ENCODE data around the gene SPIN3. TPM values are rescaled to one million over a fixed set of nuclear protein-coding genes. Genes with fewer than 3 reads are reported as not detected.
"Not testable (repeated sequence)": the region's sequence is repeated elsewhere in the genome, so short reads cannot be mapped to it uniquely, and the experiment has no call there.

The SPIN3 gene
- polyA plus RNA-seq, 1 donor (not counting 4 experiments of a cell fraction or from before 2014, with no cell fraction given), result 5.5 TPM

- DNase-seq (ENCODE audit: low read depth, low spot score) (peak; percentile 5), FAIRE-seq (peak; percentile 71)
- H3K4me2 ChIP-seq (ENCODE audit: control insufficient read depth, extremely low read depth, insufficient read depth, low read depth, low read length), result no peak overlapping the region
These were observed 47.6 kb downstream of the SPIN3 start for GRCh38 chrX:56947699-56948098.

DNA sequence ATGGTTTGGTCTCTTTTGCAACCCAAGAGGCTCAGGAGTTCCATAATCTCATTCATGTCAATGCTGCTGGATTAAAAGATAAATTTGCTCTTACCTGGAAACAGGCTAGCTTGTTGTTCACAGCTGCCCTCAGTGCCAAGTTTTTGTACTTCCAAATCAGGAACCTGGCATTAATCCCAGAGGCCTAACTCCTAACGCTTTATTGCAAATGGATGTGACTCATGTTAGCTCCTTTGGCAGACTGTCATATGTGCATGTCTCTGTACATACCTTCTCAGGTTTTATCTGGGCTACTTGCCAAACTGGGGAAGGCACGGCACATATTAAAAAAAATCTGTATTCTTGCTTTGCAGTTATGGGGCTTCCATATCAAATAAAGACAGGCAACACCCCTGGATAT, 49.1 kb downstream of the SPIN3 start:
- peaks cover 17% of the 10 kb centered on the region for H3K4me1 ChIP-seq (ENCODE audit: control insufficient read depth, extremely low read depth, insufficient read depth, low read length)
- H3K9me1 ChIP-seq (ENCODE audit: control insufficient read depth, extremely low read depth, insufficient read depth, low read length); dilution Hi-C loops (cut with MboI; ENCODE audit: extremely low pct_ligation_motif_present, low sequenced_read_pairs); H3K79me2 ChIP-seq (ENCODE audit: control insufficient read depth, insufficient read depth, low read length); H3K36me3 ChIP-seq (ENCODE audit: control insufficient read depth in 2 of 2, extremely low read depth in 1 of 2, insufficient read depth in 2 of 2, low read length in 2 of 2); H3K9ac ChIP-seq (ENCODE audit: control insufficient read depth, extremely low read depth, insufficient read depth, low read length); H4K20me1 ChIP-seq (ENCODE audit: control insufficient read depth, extremely low read depth, insufficient read depth, low read length); H3K9me3 ChIP-seq (ENCODE audit: control insufficient read depth, low read depth, low read length); H2AFZ ChIP-seq (ENCODE audit: control insufficient read depth, low read length); H3K27ac ChIP-seq (ENCODE audit: control insufficient read depth, insufficient read depth, low read length); H3K4me3 ChIP-seq (ENCODE audit: control insufficient read depth in 2 of 3, extremely low read depth in 1 of 3, insufficient read depth in 2 of 3, low read depth in 1 of 3, low read length in 3 of 3); H3K27me3 ChIP-seq (ENCODE audit: control insufficient read depth, extremely low read depth, insufficient read depth, low read length); H3K4me2 ChIP-seq (ENCODE audit: control insufficient read depth, extremely low read depth, insufficient read depth, low read depth, low read length): not testable (repeated sequence)
- DNase-seq (ENCODE audit: low read depth, low spot score) (peak; percentile 58), FAIRE-seq (peak; percentile 29)

More at GRCh38 chrX:56947699-56948098, 47.6 kb downstream of the SPIN3 start:
- no peaks in the 10 kb centered on the region for H3K9me1 ChIP-seq (ENCODE audit: control insufficient read depth, extremely low read depth, insufficient read depth, low read length)
- H3K27me3 ChIP-seq (ENCODE audit: control insufficient read depth, extremely low read depth, insufficient read depth, low read length), result no peaks in the 10 kb centered on the region
- H3K79me2 ChIP-seq (ENCODE audit: control insufficient read depth, insufficient read depth, low read length), result no peaks in the 10 kb centered on the region
- dilution Hi-C loops (cut with MboI; ENCODE audit: extremely low pct_ligation_motif_present, low sequenced_read_pairs), result no loop called here
- H2AFZ ChIP-seq (ENCODE audit: control insufficient read depth, low read length), result no peak overlapping the region
- no peak overlapping the region for H3K27ac ChIP-seq (ENCODE audit: control insufficient read depth, insufficient read depth, low read length)
- no peak overlapping the region for H3K4me3 ChIP-seq (ENCODE audit: control insufficient read depth in 2 of 3, extremely low read depth in 1 of 3, insufficient read depth in 2 of 3, low read depth in 1 of 3, low read length in 3 of 3)
- no peaks in the 10 kb centered on the region for H3K9me3 ChIP-seq (ENCODE audit: control insufficient read depth, low read depth, low read length)
- no peak for TF ChIP-seq EZH2 (IDR thresholded peaks at IDR 0.05; ENCODE audit: low read length)
- TF ChIP-seq, protein P1, sequence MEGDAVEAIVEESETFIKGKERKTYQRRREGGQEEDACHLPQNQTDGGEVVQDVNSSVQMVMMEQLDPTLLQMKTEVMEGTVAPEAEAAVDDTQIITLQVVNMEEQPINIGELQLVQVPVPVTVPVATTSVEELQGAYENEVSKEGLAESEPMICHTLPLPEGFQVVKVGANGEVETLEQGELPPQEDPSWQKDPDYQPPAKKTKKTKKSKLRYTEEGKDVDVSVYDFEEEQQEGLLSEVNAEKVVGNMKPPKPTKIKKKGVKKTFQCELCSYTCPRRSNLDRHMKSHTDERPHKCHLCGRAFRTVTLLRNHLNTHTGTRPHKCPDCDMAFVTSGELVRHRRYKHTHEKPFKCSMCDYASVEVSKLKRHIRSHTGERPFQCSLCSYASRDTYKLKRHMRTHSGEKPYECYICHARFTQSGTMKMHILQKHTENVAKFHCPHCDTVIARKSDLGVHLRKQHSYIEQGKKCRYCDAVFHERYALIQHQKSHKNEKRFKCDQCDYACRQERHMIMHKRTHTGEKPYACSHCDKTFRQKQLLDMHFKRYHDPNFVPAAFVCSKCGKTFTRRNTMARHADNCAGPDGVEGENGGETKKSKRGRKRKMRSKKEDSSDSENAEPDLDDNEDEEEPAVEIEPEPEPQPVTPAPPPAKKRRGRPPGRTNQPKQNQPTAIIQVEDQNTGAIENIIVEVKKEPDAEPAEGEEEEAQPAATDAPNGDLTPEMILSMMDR (optimal IDR thresholded peaks at IDR 0.05 in 1 of 3, IDR thresholded peaks at IDR 0.05 in 1 of 3, conservative IDR thresholded peaks at IDR 0.05 in 1 of 3; ENCODE audit: extremely low read depth in 1 of 3, insufficient read depth in 2 of 3, low read length in 3 of 3), result no peak
- no peak overlapping the region for H3K9ac ChIP-seq (ENCODE audit: control insufficient read depth, extremely low read depth, insufficient read depth, low read length)
- H3K4me1 ChIP-seq (ENCODE audit: control insufficient read depth, extremely low read depth, insufficient read depth, low read length), result peaks cover 17% of the 10 kb centered on the region
- no peaks in the 10 kb centered on the region for H4K20me1 ChIP-seq (ENCODE audit: control insufficient read depth, extremely low read depth, insufficient read depth, low read length)
- no peaks in the 10 kb centered on the region for H3K36me3 ChIP-seq (ENCODE audit: control insufficient read depth in 2 of 2, extremely low read depth in 1 of 2, insufficient read depth in 2 of 2, low read length in 2 of 2)

DNA sequence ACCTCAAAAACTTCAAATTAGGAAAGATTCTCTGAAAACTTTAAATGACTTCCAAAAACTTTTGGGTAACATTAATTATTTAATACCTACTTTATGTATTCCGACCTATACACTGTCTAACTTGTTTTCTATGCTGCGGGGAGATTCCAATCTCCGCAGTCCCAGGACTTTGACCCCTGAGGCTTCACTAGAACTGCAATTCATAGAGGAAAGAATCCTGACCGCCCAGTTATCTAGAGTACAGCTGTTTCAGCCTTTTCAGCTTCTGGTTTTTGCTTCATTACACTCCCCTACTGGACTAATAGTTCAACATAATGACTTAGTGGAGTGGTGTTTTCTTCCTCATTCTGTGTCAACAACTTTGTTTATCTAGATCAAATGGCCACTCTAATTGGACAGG, 50.1 kb downstream of the SPIN3 start:
- H3K9me1 ChIP-seq (ENCODE audit: control insufficient read depth, extremely low read depth, insufficient read depth, low read length); H4K20me1 ChIP-seq (ENCODE audit: control insufficient read depth, extremely low read depth, insufficient read depth, low read length); H3K79me2 ChIP-seq (ENCODE audit: control insufficient read depth, insufficient read depth, low read length); FAIRE-seq; dilution Hi-C loops (cut with MboI; ENCODE audit: extremely low pct_ligation_motif_present, low sequenced_read_pairs); H3K9me3 ChIP-seq (ENCODE audit: control insufficient read depth, low read depth, low read length); H3K4me3 ChIP-seq (ENCODE audit: control insufficient read depth in 2 of 3, extremely low read depth in 1 of 3, insufficient read depth in 2 of 3, low read depth in 1 of 3, low read length in 3 of 3); H3K36me3 ChIP-seq (ENCODE audit: control insufficient read depth in 2 of 2, extremely low read depth in 1 of 2, insufficient read depth in 2 of 2, low read length in 2 of 2); H3K27ac ChIP-seq (ENCODE audit: control insufficient read depth, insufficient read depth, low read length); H3K27me3 ChIP-seq (ENCODE audit: control insufficient read depth, extremely low read depth, insufficient read depth, low read length); H2AFZ ChIP-seq (ENCODE audit: control insufficient read depth, low read length); H3K4me2 ChIP-seq (ENCODE audit: control insufficient read depth, extremely low read depth, insufficient read depth, low read depth, low read length); H3K9ac ChIP-seq (ENCODE audit: control insufficient read depth, extremely low read depth, insufficient read depth, low read length); DNase-seq (ENCODE audit: low read depth, low spot score): not testable (repeated sequence)
- H3K4me1 ChIP-seq (ENCODE audit: control insufficient read depth, extremely low read depth, insufficient read depth, low read length), result peaks cover 17% of the 10 kb centered on the region
